ENCODE measurements around the gene MAB21L4.
A peak's percentile ranks its signal among the peaks of the same experiment; 100 is the strongest.
"Not testable (repeated sequence)": the region's sequence is repeated elsewhere in the genome, so short reads cannot be mapped to it uniquely, and the experiment has no call there.

Gene MAB21L4

GRCh38 chr2:240855670-240856069 is 40.3 kb downstream of the MAB21L4 start:
- DNase-seq, result no peak

DNA sequence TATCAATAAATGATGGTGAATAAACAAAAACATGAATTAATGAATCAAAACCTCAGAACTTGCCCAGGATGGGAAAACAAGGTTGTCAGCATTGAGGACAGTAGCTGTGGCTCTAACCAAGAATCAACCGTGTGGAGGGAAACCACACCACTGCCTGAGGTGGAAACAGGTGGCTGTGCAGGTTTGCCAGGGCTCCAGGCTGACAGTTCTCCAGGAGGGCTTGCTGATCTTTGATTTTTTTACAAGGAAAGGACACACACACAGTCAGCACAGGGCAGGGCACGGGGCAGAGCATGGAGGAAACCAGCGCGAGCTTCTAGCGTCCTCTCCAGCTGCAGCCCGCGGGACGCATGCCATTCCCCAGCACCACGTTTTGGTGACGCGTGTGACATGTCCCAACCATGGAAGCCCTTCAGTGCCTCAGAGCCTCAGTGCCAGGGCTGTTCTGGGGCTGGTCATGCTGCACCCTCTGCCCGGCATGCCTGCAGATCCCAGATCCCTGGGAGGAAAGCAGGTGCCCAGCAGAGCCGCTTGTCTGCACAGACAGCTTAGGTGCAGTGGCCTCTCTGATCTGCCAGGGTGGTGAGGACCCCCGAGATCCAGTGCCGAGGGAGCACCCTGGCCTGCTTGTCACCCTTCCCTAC is 43.2 kb downstream of the MAB21L4 start:
- DNase-seq, result no peak

- peak; percentile 38 for DNase-seq
Observed at GRCh38 chr2:240851078-240851991, 44.6 kb downstream of the MAB21L4 start.

DNA sequence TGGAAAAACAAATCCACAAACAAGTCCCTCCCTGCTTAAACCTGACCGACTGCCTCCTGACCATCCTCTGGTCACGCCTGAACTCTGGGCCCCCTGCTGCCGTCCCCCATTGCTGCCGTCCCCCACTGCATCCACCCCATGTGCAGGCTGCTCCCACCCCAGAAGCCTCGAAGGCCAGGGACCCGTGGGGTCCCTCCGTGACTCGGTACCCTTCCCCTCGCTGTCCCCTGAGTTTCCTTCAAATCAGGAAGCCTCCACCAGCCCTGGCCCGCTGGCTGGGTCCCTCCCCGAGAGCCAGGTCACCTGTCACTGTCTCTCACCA is 45.2 kb downstream of the MAB21L4 start:
- DNase-seq, result no peak

DNA sequence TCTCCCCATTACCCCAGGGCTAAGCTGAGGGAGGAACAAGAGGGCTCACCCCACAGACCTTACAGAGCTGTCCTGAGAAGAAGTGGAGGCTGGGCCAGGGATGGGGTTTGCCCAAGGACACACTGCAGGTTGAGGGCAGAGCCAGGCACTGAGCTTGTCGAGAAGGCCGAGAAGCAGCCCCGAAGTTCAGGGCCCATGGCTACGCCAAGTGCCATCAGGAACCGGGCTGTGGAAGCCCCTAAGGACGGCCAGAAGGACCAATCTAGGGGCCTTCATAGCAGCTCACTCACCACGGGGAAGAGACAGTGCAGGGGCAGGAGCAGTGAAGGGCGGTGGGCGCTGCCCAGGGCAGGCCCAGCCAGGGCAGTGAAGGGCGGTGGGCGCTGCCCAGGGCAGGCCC is 45.9 kb downstream of the MAB21L4 start:
- DNase-seq, result no peak

DNA sequence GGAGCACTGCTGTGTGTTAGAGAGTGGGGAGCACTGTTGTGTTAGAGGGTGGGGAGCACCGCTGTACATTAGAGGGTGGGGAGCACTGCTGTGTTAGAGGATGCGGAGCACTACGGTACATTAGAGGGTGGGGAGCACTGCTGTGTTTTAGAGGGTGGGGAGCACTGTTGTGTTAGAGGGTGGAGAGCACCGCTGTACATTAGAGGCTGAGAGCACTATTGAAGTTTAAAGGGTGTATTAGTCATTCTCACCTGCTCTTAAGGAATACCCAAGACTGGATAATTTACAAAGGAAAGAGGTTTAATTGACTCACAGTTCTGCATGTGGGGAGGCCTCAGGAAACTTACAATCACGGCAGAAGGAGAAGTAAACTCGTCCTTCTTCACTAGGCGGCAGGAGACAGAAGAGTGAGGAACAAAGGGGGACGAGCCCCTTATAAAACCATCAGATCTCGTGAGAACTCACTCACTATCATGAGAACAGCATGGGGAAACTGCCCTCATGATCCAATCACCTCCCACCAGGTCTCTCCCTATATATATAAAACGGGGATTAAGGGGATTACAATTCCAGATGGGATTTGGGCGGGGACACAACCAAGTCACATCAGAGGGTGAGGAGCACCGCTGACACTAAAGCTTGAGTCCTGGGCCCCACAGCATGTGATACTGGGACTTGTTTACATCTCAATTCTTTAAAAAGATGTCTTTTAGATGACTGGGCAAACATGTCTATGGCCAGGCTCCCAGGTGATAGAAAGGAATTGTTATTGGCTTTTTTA is 46.9 kb downstream of the MAB21L4 start:
- DNase-seq, result no peak

DNA sequence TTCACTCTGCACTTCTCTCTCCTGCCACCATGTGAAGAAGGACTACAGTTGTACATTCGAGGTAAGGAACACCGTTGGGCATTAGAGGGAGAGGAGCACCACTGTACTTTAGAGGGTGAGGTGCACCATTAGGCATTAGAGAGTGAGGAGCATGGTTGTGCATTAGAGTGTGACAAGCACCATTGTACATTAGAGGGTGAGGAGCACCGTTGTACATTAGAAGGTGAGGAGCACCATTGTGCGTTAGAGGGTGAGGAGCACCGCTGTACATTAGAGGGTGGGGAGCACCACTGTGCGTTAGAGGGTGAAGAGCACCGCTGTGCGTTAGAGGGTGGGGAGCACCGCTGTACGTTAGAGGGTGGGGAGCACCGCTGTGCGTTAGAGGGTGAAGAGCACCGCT is 48.1 kb downstream of the MAB21L4 start:
- no peak for DNase-seq

- no peak for DNase-seq
Observed at GRCh38 chr2:240846873-240847595, 48.9 kb downstream of the MAB21L4 start.

- DNase-seq, result not testable (repeated sequence)
Observed at GRCh38 chr2:240846309-240846708, 49.6 kb downstream of the MAB21L4 start.

GRCh38 chr2:240840435-240841060 is 55.4 kb downstream of the MAB21L4 start:
- peak; percentile 25 for DNase-seq

DNA sequence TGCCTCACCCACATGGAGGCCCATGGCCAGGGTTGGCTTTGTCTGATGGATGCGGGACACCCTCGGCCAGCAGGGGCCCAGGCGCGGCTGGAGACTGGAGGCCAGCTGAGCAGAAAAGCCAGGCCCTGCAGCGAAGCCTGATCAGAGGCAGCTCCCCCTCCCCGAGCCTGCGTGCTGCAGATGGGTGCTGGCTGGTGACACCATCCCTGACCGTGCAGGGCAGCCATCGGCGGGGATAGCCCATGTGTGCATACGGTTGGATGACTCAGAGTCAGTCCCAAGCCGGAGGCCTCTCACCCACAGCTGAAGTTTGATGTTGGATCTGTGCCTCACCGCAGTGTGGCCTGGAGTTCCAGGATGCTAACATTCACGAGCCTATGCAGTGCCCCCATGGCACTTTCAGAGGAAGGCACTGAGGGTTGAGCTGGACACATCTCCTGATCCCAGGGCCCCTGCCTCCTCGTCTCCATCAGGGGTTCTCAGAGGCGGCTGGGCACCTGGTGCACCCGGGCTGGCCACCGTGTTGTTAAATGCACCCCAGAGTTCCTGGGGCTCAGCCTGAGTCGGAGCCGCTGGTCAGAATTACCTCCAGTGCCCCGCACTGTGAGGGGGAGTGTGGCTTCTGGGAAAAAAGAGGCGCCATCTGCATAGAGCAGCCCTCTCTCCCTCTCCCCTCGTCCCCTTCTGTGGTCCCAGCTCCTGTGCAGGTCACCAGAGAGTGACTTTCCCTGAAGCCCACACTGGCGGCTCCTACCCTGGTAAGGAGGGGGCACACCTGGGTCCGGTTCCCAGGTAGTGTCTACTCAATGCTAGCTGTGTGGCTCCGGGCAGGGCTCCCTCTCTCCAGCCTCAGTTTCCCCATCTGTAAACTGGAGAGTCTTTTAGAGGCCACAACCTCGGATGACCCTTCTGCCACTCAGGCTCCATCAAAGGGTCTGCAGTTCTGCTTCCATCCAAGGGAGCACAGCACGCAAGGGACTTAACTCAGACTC is 56.5 kb downstream of the MAB21L4 start:
- DNase-seq, result no peak

DNA sequence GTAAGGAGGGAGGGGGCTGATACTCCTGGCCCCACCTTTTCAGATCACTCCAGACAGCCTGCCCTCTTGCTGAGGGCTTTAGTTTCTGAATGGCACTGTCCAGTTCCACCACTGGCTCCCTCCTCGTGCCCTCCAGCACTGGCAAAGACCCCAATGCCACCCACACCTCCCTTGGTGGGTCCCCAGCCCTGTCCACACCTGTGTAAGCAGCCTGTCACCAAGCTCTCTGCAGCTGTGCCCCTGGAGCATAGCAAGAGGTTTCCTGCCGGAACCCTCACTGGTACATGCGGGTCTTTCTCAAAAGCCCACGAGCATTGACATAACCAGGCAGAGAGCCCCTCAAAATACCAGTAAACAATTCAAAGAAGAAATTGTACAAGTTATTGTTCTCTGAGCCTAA is 58.3 kb downstream of the MAB21L4 start:
- DNase-seq, result no peak

DNA sequence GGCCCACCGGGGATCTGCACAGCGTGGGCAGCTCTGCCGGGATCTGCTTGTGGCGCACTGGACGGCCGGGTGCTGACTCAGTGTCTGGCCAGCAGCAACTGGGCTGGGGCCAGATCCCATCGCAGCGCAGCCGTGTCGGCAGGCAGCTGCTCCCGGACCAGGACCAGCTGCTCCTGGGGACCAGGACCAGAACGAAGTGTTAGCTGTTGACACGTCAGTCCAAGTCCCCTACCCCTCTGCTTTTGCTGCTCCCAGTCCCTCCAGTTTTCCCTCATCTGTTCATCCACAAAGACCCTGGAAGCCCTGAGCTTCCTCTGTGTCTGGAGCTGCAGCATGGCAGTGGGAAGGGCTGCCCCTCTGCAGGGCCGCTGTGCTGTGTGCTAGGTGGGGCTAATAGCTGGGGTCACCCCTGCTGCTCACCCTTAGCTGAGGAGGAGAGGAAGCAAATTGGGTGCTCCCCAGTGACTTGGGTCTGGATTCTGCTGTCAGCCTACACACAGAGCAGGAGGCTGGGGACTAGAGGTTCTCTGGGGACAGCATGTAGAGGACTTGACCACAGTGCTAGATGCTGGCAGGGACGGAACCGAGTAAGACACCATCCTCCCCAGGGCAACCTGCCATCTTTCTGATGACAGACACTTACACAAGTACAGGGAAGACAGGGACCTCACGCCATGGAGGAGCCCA is 59.0 kb downstream of the MAB21L4 start:
- DNase-seq, result no peak

Measured in NCI-H1105 (cell line).